HG03342 (cell line): ENCODE measurements around the gene SFXN3.

ENCODE experiments used
- ATAC-seq: cut with Tn5 transposase; IDR thresholded peaks from one replicate; pipeline ENCODE4 v1.9.1; 2021; ENCODE audit warnings: mild to moderate bottlenecking, moderate library complexity; ENCODE audit not compliant: unreplicated experiment

SFXN3 gene

DNA sequence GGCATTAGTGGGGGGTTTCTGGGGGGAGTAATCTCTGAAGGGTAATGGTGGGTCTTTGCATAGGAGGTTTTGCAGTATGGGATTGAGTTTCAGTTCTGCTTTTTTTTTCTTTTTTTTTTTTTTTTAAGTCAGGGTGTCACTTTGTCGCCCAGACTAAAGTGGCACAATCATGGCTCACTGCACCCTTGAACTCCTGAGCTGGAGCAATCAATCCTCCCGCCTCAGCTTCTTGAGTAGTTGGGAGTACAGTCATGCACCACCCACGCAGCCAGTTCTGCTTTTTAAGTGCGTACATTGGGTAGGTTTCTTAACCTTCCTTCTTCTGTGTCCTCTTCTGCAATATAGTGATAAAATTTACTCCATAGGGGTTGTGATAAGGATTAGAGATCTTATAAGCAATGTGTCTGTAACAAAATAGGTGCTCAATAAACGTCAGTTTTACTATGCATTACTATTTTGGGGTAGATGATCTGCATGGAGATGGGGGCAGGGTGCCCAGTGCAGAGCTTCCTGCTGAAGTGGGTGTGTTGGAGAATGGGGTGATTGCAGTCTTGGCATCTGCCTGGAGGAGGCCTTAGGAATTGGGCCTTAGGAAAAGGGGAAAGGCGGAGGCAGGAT, 40.3 kb downstream of the SFXN3 start:
- no peak for ATAC-seq

DNA sequence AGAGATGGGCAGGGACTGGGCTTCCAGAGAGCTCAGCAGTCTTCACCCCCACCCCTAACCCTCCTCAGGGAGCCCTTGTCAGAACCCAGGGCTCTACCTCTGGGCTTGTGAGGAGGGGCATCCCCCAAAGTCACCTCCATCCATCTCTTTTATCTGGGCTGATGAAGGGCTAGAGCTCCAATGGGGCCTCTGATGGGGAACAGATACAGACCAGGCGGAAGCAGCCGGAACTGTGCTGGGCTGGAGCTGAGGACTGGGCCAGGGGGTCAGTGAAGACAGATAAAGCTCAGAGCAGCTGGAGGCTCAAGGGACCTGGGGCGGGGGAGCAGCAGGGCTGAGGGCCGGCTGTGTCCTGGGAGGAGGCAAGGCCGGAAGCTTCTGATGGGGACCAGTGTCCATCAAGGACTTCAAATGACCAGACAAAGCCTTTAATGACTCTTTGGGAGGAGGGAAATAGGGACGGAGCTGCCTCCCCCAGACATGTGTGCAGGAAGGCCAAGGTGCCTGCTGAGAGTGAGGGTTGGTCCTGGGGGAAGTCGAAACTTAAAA, 40.9 kb downstream of the SFXN3 start:
- ATAC-seq, result no peak

DNA sequence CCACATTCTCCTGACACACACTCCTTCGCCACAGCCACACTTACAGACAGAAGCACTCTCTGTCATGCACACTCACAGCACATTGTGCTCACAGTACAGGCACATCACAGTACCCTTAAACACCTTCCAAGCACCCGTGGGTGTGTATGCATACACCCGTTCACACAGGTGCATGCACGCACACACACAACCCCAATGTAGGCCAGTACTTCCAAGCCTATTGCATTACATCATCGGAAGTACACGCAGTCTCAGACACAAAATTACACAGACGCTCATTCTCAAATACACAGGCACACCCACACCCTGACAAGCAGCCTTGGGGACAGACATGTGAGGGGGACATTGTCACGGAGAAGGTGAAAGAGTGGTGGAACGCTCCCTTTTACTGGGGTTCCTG, 41.9 kb downstream of the SFXN3 start:
- no peak for ATAC-seq

DNA sequence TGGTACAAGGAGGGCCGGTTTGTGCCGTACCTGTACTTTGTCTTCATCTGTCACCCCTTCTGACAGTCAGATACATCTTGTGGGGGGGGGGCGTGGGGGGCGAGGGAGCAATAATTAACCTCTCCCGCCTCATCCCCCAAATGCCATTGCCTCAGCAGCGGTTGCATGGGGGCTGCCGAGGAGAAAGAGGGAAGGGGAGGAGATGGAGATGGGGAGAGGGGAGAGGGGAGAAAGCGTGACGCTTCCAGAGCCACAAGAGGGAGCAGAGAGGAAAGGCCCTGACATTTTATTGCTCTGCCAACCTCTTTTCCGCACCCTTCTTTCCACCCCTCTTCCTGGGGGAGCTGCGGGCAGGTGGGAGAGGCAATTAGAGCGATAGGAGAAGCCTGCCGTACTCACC, 42.6 kb downstream of the SFXN3 start:
- ATAC-seq, result no peak

DNA sequence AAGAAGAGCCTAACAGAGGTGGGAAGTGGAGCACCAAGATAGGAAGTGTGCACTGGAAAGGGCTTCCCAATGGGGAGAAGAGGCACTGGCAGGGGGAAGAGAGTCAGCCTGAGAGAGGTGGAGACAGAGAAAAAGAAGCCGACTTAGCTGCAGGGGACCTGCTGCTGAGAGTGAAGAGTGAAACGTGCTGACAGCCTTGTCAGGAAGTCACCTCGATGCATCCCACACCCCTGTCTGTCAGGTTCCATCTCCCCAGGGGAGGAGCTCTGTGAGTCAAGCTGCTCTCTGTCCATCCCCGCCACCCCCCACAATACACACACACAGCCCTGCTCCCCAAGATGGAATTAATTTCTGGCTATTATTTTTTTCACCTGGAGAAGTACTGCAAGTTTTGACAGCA, 44.7 kb downstream of the SFXN3 start:
- ATAC-seq, result no peak

DNA sequence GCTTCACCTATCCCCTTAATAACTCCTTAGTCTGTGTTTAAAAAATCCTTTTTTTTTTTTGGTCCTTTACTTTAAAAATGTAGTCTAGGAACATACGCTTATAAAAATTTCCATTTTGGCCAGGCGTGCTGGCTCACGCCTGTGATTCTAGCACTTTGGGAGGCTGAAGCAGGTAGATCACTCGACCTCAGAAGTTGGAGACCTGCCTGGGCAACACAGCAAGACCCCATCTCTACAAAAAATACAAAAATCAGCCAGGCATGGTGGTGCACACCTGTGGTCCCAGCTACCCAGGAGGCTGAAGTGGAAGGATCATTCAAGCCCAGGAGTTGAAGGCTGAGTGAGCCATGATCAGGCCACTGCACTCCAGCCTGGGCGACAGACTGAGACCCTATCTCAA, 45.6 kb downstream of the SFXN3 start:
- no peak for ATAC-seq

DNA sequence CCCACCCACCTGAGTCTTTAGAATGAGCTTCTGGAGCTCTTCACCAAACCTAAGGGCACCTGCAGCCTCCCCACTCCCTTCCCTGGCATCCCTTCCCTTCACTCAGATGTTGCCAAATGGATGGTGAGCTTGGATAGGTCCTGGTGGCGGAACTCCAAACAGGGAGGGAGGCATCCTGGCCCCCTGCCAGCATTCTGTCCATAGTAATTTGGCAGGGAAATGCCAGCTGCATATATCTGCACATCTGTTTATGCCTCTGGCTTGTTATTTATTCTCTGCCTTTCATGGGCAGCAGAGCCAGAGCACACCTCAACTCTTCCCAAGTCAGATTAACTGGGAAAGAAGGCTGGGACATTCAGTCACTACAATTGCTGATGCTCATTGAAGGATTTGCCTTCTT, 48.8 kb downstream of the SFXN3 start:
- ATAC-seq, result no peak

DNA sequence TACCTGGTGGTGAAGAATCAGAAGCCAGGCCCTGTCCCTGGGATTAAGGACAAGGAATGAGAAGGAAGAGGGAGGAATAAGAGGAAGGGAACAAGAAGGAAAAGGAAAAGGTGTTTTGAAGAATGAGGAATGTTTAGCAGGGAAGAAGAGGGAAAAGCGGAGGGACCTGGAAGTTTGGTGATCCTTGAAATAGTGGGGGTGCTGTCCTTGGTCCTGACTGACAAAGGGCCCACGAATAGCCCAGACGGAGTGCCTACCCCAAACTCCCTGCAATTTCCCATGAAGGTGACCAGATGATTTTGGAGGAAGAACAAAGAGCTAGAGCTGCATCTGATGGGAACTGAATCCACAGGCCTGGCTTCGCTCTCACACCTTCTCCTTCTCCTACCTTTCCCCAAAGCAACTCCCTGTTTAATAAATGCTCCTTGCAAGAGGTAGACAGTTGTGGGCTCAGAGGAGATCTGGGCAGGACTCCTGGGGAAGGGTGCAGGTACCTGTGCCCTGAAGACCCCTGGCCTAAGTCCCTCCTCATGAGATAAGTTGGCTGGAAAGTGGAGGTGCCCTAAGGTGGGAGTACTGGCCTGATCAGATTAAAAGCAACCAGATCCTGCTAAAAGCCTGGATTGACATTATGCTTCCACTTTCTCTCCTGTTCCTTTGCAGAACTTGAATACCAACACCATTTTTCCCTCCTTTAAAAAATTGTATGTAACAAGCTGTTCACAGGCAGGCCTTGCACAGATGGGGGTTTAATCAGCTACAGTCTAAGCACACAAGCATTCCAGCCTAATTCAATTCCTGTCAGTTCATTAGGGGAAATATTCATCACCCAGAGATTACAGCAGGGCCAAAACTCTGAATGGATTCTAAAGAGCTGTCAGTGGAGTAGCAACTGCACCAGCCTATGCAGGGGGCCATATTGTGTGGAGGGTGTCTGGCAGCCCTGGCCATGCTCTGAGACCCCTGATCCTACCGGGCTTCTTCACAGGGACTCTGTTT, 50.2 kb downstream of the SFXN3 start:
- ATAC-seq, result no peak

DNA sequence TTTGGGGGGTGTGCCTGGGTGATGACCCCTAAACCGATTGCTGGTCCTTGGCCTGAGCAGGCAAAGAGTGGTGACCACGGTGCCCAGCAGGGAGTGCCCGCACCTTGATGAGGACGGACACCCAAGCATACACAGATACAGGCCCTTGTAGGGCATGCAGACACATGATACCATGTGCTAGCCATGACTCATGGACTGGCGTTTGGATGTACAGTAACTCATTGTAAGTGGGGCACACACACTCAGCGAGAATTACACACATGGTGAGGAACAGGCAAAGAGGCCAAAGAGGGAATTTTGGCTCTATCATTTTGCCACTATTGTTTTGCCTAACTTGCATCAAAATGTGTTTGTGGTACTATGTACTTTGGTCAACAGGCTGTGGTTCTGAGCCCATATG, 54.8 kb downstream of the SFXN3 start:
- no peak for ATAC-seq

DNA sequence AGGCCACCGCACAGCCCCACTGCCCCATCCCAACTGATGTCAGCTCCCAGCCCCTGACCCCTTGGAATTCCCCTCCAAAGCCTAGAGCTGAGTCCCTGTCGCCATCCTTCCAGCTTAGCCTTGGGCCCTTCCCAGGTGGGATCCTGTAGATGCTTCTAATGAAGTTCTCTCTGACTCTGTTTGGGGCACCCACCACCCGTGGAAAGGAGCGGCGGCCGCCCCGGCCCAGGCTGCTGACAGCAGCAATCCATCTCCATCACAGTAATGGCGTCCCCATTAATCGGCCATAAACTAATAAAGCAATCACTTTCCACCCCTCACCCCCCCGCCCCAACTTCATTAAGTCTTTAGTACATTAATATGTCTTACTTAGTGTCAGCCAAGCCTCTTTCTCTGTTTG, 56.3 kb downstream of the SFXN3 start:
- ATAC-seq, result no peak

DNA sequence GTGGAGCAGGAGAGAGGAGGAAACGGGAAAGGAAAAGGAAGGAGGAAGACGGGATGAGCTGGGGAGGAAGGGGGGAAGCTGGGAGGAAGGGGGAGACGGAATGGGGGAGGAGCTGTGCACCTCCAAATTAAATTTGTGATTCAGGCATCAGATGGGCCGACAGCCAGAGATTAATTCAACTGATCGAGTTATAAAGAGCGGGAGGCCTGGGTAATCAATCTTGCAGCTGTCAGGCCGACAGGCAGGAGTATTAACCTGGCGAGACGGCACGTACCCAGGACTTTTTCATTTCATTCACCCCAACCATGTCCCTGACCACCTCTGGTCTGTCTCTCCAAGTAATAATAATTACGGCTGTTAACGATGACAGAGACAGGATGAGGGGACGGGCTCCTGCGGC, 56.9 kb downstream of the SFXN3 start:
- ATAC-seq, result no peak

DNA sequence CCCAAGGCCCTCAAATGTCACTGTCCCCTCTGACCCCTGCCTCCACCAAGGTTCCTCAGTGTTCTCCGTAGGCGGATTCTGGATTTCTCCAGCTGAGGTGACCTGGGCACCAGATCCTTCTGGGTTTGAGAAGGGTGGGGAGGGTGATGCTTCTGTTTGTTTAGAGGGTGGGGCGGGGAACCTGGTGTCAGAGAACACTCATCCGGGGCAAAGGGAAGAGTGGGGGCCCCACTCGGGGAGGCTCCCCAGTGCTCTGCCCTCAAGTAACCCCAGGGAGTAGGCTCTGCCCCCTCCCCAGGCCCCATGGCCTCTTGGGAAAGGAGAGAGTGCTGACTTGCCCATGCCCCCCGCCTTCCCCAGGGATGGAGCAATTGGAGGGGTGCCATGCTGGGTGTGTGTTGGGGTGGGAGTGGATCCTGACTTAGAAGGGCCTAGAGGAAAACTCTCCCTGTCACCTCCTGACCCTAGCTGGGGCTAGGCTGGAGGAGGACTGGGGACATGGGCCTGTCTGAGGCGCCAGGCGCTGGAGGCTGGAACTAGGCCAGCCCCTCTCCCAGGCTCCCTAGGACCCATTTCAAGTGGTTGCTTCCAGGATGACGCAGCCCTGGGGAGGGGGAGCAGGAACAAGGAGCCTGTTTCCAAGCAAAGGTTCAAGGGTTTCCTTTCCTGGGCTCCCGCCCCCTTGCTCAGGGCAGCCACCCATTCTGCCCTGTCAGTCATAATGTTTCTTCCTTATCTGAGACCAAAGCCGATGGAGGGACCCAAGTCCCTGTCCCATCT, 58.7 kb downstream of the SFXN3 start:
- ATAC-seq, result no peak

DNA sequence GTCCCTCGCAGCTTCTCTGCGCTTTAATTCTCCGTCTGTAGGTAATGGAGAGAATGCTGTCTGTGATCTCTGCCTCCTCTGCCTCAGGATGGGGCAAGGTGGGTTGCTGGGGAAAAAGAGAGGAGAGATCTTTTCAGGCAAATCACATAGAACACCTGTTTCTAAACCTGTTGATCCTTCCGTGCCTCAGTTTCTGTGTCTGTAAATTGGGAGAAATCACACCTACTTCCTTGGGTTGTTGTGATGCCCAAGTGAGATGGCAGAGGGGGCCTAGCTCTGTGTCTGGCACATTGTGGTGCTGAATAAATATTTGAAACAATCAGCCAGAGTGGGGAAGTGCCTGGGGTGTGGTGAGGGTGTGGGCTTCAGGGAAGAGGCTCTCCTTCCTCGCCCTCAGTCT, 59.6 kb downstream of the SFXN3 start:
- no peak for ATAC-seq
